GM19328 (cell line): ENCODE results near the gene ZIC1.

Experiments used
- ATAC-seq: cut with Tn5 transposase; IDR thresholded peaks from one replicate; pipeline ENCODE4 v1.9.1; 2021; ENCODE audit warnings: mild to moderate bottlenecking, moderate library complexity; ENCODE audit not compliant: unreplicated experiment

The ZIC1 gene

GRCh38 chr3:147409143-147410115 lies at the start of gene ZIC1:
ZIC1 (plus strand) TSS chr3:147409365; CDS start chr3:147410113, 748 bp downstream.
- ATAC-seq, result no peak

GRCh38 chr3:147360051-147360439 lies 49.1 kb upstream of the ZIC1 start:
- ATAC-seq, result no peak

GRCh38 chr3:147360646-147361453 lies 48.3 kb upstream of the ZIC1 start:
- no peak for ATAC-seq

- ATAC-seq, result no peak
Measured at GRCh38 chr3:147361454-147362420, 47.4 kb upstream of the ZIC1 start.

- ATAC-seq, result no peak
Measured at GRCh38 chr3:147364771-147365170, 44.4 kb upstream of the ZIC1 start.

- no peak for ATAC-seq
Measured at GRCh38 chr3:147365196-147366115, 43.7 kb upstream of the ZIC1 start.

GRCh38 chr3:147367676-147368075 lies 41.5 kb upstream of the ZIC1 start:
- no peak for ATAC-seq

GRCh38 chr3:147368151-147368550 lies 41.0 kb upstream of the ZIC1 start:
- no peak for ATAC-seq

GRCh38 chr3:147368561-147369221 lies 40.5 kb upstream of the ZIC1 start:
- ATAC-seq, result no peak

- no peak for ATAC-seq
Measured at GRCh38 chr3:147369231-147369630, 39.9 kb upstream of the ZIC1 start.

GRCh38 chr3:147369661-147370123 lies 39.5 kb upstream of the ZIC1 start:
- ATAC-seq, result no peak

- no peak for ATAC-seq
Measured at GRCh38 chr3:147370349-147370748, 38.8 kb upstream of the ZIC1 start.

GRCh38 chr3:147371140-147371539 lies 38.0 kb upstream of the ZIC1 start:
- ATAC-seq, result no peak

GRCh38 chr3:147371771-147372340 lies 37.3 kb upstream of the ZIC1 start:
- no peak for ATAC-seq

- ATAC-seq, result no peak
Measured at GRCh38 chr3:147372525-147373027, 36.6 kb upstream of the ZIC1 start.

- ATAC-seq, result no peak
Measured at GRCh38 chr3:147373301-147373700, 35.9 kb upstream of the ZIC1 start.

GRCh38 chr3:147377412-147378367 lies 31.5 kb upstream of the ZIC1 start:
- ATAC-seq, result no peak
